ENCODE results near the gene FTSJ1. TPM values are rescaled to one million over a fixed set of nuclear protein-coding genes. Genes with fewer than 3 reads are reported as not detected.

Gene FTSJ1
- total and polyA plus RNA-seq, 2 experiments from 2014 or later: 42.8 to 76.3 TPM

DNA sequence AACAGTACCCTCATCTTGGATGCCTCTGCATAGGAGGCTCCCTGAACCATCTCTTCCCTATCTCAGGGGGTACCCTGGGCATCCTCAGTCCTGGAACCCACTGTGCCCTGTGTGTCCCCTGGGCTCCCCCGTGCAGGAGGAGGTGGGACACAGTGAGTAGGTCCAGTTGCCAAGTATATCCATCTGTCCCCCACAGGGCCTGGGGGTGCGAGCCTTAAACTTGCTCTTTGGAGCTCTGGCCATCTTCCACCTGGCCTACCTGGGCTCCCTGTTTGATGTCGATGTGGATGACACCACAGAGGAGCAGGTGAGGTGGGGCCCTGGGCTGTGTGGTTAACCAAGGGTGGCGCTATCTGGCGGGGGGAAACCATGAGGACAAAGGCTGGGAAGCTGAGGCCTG lies 41.0 kb downstream of the FTSJ1 start:
- Histone ChIP-seq H4K20me1 (replicated peaks; ENCODE audit: insufficient read depth) (no peaks in the 10 kb centered on the region), H3F3A (replicated peaks; ENCODE audit: low read depth) (no peaks in the 10 kb centered on the region), H3K79me2 (replicated peaks; ENCODE audit: insufficient read depth) (no peaks in the 10 kb centered on the region), H3K4me3 (no peak overlapping the region), H3K4me2 (no peak overlapping the region), H3K27me3 (ENCODE audit: insufficient read depth) (no peaks in the 10 kb centered on the region), H3K9me2 (ENCODE audit: insufficient read depth) (no peaks in the 10 kb centered on the region), H3K4me1 (ENCODE audit: insufficient read depth) (no peaks in the 10 kb centered on the region), H2AFZ (no peak overlapping the region), H3K27ac (ENCODE audit: low read depth) (no peak overlapping the region), H3K36me3 (ENCODE audit: insufficient read depth) (no peaks in the 10 kb centered on the region)
- H3K27me3 Mint-ChIP-seq (ENCODE audit: insufficient read depth, low read depth, poor library complexity): peaks cover 8% of the 10 kb centered on the region
- no peak for TF ChIP-seq POLR2AphosphoS5 (IDR thresholded peaks at IDR 0.05; ENCODE audit: low read depth)
- TF ChIP-seq, protein P1, sequence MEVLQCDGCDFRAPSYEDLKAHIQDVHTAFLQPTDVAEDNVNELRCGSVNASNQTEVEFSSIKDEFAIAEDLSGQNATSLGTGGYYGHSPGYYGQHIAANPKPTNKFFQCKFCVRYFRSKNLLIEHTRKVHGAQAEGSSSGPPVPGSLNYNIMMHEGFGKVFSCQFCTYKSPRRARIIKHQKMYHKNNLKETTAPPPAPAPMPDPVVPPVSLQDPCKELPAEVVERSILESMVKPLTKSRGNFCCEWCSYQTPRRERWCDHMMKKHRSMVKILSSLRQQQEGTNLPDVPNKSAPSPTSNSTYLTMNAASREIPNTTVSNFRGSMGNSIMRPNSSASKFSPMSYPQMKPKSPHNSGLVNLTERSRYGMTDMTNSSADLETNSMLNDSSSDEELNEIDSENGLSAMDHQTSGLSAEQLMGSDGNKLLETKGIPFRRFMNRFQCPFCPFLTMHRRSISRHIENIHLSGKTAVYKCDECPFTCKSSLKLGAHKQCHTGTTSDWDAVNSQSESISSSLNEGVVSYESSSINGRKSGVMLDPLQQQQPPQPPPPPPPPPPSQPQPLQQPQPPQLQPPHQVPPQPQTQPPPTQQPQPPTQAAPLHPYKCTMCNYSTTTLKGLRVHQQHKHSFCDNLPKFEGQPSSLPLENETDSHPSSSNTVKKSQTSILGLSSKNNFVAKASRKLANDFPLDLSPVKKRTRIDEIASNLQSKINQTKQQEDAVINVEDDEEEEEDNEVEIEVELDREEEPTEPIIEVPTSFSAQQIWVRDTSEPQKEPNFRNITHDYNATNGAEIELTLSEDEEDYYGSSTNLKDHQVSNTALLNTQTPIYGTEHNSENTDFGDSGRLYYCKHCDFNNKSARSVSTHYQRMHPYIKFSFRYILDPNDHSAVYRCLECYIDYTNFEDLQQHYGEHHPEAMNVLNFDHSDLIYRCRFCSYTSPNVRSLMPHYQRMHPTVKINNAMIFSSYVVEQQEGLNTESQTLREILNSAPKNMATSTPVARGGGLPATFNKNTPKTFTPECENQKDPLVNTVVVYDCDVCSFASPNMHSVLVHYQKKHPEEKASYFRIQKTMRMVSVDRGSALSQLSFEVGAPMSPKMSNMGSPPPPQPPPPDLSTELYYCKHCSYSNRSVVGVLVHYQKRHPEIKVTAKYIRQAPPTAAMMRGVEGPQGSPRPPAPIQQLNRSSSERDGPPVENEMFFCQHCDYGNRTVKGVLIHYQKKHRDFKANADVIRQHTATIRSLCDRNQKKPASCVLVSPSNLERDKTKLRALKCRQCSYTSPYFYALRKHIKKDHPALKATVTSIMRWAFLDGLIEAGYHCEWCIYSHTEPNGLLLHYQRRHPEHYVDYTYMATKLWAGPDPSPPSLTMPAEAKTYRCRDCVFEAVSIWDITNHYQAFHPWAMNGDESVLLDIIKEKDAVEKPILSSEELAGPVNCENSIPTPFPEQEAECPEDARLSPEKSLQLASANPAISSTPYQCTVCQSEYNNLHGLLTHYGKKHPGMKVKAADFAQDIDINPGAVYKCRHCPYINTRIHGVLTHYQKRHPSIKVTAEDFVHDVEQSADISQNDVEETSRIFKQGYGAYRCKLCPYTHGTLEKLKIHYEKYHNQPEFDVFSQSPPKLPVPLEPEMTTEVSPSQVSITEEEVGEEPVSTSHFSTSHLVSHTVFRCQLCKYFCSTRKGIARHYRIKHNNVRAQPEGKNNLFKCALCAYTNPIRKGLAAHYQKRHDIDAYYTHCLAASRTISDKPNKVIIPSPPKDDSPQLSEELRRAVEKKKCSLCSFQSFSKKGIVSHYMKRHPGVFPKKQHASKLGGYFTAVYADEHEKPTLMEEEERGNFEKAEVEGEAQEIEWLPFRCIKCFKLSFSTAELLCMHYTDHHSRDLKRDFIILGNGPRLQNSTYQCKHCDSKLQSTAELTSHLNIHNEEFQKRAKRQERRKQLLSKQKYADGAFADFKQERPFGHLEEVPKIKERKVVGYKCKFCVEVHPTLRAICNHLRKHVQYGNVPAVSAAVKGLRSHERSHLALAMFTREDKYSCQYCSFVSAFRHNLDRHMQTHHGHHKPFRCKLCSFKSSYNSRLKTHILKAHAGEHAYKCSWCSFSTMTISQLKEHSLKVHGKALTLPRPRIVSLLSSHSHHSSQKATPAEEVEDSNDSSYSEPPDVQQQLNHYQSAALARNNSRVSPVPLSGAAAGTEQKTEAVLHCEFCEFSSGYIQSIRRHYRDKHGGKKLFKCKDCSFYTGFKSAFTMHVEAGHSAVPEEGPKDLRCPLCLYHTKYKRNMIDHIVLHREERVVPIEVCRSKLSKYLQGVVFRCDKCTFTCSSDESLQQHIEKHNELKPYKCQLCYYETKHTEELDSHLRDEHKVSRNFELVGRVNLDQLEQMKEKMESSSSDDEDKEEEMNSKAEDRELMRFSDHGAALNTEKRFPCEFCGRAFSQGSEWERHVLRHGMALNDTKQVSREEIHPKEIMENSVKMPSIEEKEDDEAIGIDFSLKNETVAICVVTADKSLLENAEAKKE (CRISPR knock-in tag; IDR thresholded peaks at IDR 0.05): no peak
- TF ChIP-seq, protein P2, sequence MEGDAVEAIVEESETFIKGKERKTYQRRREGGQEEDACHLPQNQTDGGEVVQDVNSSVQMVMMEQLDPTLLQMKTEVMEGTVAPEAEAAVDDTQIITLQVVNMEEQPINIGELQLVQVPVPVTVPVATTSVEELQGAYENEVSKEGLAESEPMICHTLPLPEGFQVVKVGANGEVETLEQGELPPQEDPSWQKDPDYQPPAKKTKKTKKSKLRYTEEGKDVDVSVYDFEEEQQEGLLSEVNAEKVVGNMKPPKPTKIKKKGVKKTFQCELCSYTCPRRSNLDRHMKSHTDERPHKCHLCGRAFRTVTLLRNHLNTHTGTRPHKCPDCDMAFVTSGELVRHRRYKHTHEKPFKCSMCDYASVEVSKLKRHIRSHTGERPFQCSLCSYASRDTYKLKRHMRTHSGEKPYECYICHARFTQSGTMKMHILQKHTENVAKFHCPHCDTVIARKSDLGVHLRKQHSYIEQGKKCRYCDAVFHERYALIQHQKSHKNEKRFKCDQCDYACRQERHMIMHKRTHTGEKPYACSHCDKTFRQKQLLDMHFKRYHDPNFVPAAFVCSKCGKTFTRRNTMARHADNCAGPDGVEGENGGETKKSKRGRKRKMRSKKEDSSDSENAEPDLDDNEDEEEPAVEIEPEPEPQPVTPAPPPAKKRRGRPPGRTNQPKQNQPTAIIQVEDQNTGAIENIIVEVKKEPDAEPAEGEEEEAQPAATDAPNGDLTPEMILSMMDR (conservative IDR thresholded peaks at IDR 0.05; ENCODE audit: low read depth in 2 of 2): no peak
- no peak for TF ChIP-seq EZH2phosphoT487 (IDR thresholded peaks at IDR 0.05; ENCODE audit: unreplicated experiment)
- no peak for TF ChIP-seq ZNF331 (CRISPR knock-in tag; IDR thresholded peaks at IDR 0.05; ENCODE audit: low read depth)
- no peak for TF ChIP-seq NANOG (IDR thresholded peaks at IDR 0.05; ENCODE audit: borderline replicate concordance)
- TF ChIP-seq, protein P3, sequence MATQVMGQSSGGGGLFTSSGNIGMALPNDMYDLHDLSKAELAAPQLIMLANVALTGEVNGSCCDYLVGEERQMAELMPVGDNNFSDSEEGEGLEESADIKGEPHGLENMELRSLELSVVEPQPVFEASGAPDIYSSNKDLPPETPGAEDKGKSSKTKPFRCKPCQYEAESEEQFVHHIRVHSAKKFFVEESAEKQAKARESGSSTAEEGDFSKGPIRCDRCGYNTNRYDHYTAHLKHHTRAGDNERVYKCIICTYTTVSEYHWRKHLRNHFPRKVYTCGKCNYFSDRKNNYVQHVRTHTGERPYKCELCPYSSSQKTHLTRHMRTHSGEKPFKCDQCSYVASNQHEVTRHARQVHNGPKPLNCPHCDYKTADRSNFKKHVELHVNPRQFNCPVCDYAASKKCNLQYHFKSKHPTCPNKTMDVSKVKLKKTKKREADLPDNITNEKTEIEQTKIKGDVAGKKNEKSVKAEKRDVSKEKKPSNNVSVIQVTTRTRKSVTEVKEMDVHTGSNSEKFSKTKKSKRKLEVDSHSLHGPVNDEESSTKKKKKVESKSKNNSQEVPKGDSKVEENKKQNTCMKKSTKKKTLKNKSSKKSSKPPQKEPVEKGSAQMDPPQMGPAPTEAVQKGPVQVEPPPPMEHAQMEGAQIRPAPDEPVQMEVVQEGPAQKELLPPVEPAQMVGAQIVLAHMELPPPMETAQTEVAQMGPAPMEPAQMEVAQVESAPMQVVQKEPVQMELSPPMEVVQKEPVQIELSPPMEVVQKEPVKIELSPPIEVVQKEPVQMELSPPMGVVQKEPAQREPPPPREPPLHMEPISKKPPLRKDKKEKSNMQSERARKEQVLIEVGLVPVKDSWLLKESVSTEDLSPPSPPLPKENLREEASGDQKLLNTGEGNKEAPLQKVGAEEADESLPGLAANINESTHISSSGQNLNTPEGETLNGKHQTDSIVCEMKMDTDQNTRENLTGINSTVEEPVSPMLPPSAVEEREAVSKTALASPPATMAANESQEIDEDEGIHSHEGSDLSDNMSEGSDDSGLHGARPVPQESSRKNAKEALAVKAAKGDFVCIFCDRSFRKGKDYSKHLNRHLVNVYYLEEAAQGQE (IDR thresholded peaks at IDR 0.05; ENCODE audit: unreplicated experiment): no peak
- no peak for TF ChIP-seq EZH2 (IDR thresholded peaks at IDR 0.05; ENCODE audit: low read depth, unreplicated experiment)
- TF ChIP-seq, protein P4, sequence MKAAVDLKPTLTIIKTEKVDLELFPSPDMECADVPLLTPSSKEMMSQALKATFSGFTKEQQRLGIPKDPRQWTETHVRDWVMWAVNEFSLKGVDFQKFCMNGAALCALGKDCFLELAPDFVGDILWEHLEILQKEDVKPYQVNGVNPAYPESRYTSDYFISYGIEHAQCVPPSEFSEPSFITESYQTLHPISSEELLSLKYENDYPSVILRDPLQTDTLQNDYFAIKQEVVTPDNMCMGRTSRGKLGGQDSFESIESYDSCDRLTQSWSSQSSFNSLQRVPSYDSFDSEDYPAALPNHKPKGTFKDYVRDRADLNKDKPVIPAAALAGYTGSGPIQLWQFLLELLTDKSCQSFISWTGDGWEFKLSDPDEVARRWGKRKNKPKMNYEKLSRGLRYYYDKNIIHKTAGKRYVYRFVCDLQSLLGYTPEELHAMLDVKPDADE (IDR thresholded peaks at IDR 0.05): no peak
- no peak for TF ChIP-seq ZNF114 (CRISPR knock-in tag; IDR thresholded peaks at IDR 0.05)
- TF ChIP-seq CREB1 (CRISPR knock-in tag; IDR thresholded peaks at IDR 0.05; ENCODE audit: low read depth): no peak
- no peak for TF ChIP-seq JUNB (IDR thresholded peaks at IDR 0.05; ENCODE audit: unreplicated experiment)
- no peak for TF ChIP-seq STAT1 (IDR thresholded peaks at IDR 0.05; ENCODE audit: unreplicated experiment)
- peaks cover 6% of the 10 kb centered on the region; the same call in 2 of the 3 replicates for H3K4me1 Mint-ChIP-seq
- peaks cover 10% of the 10 kb centered on the region; the same call in 2 of the 3 replicates for H3K36me3 Mint-ChIP-seq (ENCODE audit: low read depth)
- no peak overlapping the region for H3K27ac Mint-ChIP-seq
- ATAC-seq (no peak), DNase-seq (ENCODE audit: low spot score) (no peak)
- H3K9me3 Mint-ChIP-seq: no peaks in the 10 kb centered on the region
- no peak overlapping the region for H3K4me3 Mint-ChIP-seq
